KMS-11 (cell line): ENCODE data around the gene MVB12B.

Experiments
- H2AFZ ChIP-seq: fragments of 200-600 bp; sonication (generic); 2 replicates; pipeline ENCODE4 v1.6.1; 2016; ENCODE audit warnings: antibody characterized with exemption, mixed run types, low read depth
- H3K27ac ChIP-seq: fragments of 200-600 bp; sonication (generic); 2 replicates; pipeline ENCODE4 v1.6.1; 2016; ENCODE audit warnings: mild to moderate bottlenecking, mixed run types
- H3K27me3 ChIP-seq: fragments of 200-600 bp; sonication (generic); 2 replicates; pipeline ENCODE4 v1.6.1; 2017; ENCODE audit warnings: mild to moderate bottlenecking, low read depth, mixed run types, moderate library complexity; ENCODE audit not compliant: insufficient read depth
- H3K36me3 ChIP-seq: fragments of 200-600 bp; sonication (generic); 2 replicates; pipeline ENCODE4 v1.6.1; 2017; ENCODE audit warnings: mild to moderate bottlenecking, mixed run types; ENCODE audit not compliant: insufficient read depth
- H3K4me1 ChIP-seq: fragments of 200-600 bp; sonication (generic); 2 replicates; pipeline ENCODE4 v1.6.1; 2016; ENCODE audit warnings: mild to moderate bottlenecking, low read depth, mixed run types; ENCODE audit not compliant: poor library complexity, severe bottlenecking
- H3K4me2 ChIP-seq: fragments of 200-600 bp; sonication (generic); 2 replicates; pipeline ENCODE4 v1.7.0; 2016; ENCODE audit warnings: mild to moderate bottlenecking, mixed run types
- H3K4me3 ChIP-seq: fragments of 200-600 bp; sonication (generic); IDR thresholded peaks from 2 replicates; pipeline ENCODE4 v1.6.1; 2017; ENCODE audit warnings: low read depth, low read length, mixed read lengths; ENCODE audit not compliant: insufficient read depth
- H3K79me2 ChIP-seq: fragments of 200-600 bp; sonication (generic); 2 replicates; pipeline ENCODE4 v1.6.1; 2016; ENCODE audit warnings: low read depth, mixed run types; ENCODE audit not compliant: insufficient read depth
- H3K9ac ChIP-seq: fragments of 200-600 bp; sonication (generic); 2 replicates; pipeline ENCODE4 v1.6.1; 2016; ENCODE audit warnings: mild to moderate bottlenecking, mixed run types
- H4K20me1 ChIP-seq: fragments of 200-600 bp; sonication (generic); 2 replicates; pipeline ENCODE4 v1.6.1; 2016; ENCODE audit warnings: mild to moderate bottlenecking, mixed run types; ENCODE audit not compliant: insufficient read depth
- CTCF ChIP-seq: fragments of 200-600 bp; sonication (generic); conservative IDR thresholded peaks from 2 replicates; pipeline ENCODE4 v1.6.1; 2017; ENCODE audit warnings: low read depth, mild to moderate bottlenecking, antibody characterized with exemption, low read length, moderate library complexity, mixed read lengths

MVB12B gene

GRCh38 chr9:126367139-126367538, 40.5 kb downstream of the MVB12B start:
- H3K79me2 ChIP-seq: no peaks in the 10 kb centered on the region

GRCh38 chr9:126367616-126368015, 41.0 kb downstream of the MVB12B start:
- H3K36me3 ChIP-seq: no peaks in the 10 kb centered on the region
- H3K4me1 ChIP-seq: no peaks in the 10 kb centered on the region
- H3K27me3 ChIP-seq: no peaks in the 10 kb centered on the region
- TF ChIP-seq CTCF: no peak
- no peak overlapping the region for H3K4me2 ChIP-seq
- H2AFZ ChIP-seq: no peak overlapping the region
- H4K20me1 ChIP-seq: no peaks in the 10 kb centered on the region
- H3K79me2 ChIP-seq: no peaks in the 10 kb centered on the region
- H3K9ac ChIP-seq: no peak overlapping the region
- no peak overlapping the region for H3K4me3 ChIP-seq
- no peak overlapping the region for H3K27ac ChIP-seq

More at GRCh38 chr9:126367139-126367538, 40.5 kb downstream of the MVB12B start:
- H3K36me3 ChIP-seq: no peaks in the 10 kb centered on the region
- no peak for TF ChIP-seq CTCF
- H2AFZ ChIP-seq: no peak overlapping the region
- H3K4me2 ChIP-seq: no peak overlapping the region
- H3K9ac ChIP-seq: no peak overlapping the region
- no peak overlapping the region for H3K4me3 ChIP-seq
- H4K20me1 ChIP-seq: no peaks in the 10 kb centered on the region
- no peak overlapping the region for H3K27ac ChIP-seq
- H3K27me3 ChIP-seq: no peaks in the 10 kb centered on the region
- H3K4me1 ChIP-seq: no peaks in the 10 kb centered on the region

- TF ChIP-seq CTCF: no peak
- Histone ChIP-seq H3K79me2 (no peaks in the 10 kb centered on the region), H2AFZ (no peak overlapping the region), H4K20me1 (no peaks in the 10 kb centered on the region), H3K4me2 (no peak overlapping the region), H3K27me3 (no peaks in the 10 kb centered on the region), H3K4me3 (no peak overlapping the region), H3K9ac (no peak overlapping the region), H3K36me3 (no peaks in the 10 kb centered on the region), H3K4me1 (no peaks in the 10 kb centered on the region), H3K27ac (no peak overlapping the region)
These were observed 41.4 kb downstream of the MVB12B start for GRCh38 chr9:126368020-126368419.

- H3K4me2 ChIP-seq: no peak overlapping the region
- H2AFZ ChIP-seq: no peak overlapping the region
- no peak for TF ChIP-seq CTCF
- no peak overlapping the region for H3K4me3 ChIP-seq
- H3K4me1 ChIP-seq: peaks cover 1% of the 10 kb centered on the region
- H3K79me2 ChIP-seq: no peaks in the 10 kb centered on the region
- no peaks in the 10 kb centered on the region for H4K20me1 ChIP-seq
- H3K27ac ChIP-seq: no peak overlapping the region
- H3K36me3 ChIP-seq: no peaks in the 10 kb centered on the region
- H3K27me3 ChIP-seq: no peaks in the 10 kb centered on the region
- H3K9ac ChIP-seq: no peak overlapping the region
These were observed 44.6 kb downstream of the MVB12B start for GRCh38 chr9:126371007-126371870.
